Measurements from ENCODE around the gene POLR1F.

- TF ChIP-seq POLR2A (IDR thresholded peaks at IDR 0.05; ENCODE audit: extremely low read depth, insufficient read length) (no peak), CTCF (IDR thresholded peaks at IDR 0.05; ENCODE audit: low read depth, low read length) (peak; percentile 52), MAX (IDR thresholded peaks at IDR 0.05; ENCODE audit: low read depth, low read length) (no peak)
Measured at GRCh38 chr7:19713676-19714075, 4.8 kb upstream of the POLR1F start.
